ENCODE data around the gene MLYCD. TPM values are rescaled to one million over a fixed set of nuclear protein-coding genes. Genes with fewer than 3 reads are reported as not detected.

Gene MLYCD
- total and polyA plus RNA-seq, 2 experiments from 2014 or later = 3.2 to 7.2 TPM

DNA sequence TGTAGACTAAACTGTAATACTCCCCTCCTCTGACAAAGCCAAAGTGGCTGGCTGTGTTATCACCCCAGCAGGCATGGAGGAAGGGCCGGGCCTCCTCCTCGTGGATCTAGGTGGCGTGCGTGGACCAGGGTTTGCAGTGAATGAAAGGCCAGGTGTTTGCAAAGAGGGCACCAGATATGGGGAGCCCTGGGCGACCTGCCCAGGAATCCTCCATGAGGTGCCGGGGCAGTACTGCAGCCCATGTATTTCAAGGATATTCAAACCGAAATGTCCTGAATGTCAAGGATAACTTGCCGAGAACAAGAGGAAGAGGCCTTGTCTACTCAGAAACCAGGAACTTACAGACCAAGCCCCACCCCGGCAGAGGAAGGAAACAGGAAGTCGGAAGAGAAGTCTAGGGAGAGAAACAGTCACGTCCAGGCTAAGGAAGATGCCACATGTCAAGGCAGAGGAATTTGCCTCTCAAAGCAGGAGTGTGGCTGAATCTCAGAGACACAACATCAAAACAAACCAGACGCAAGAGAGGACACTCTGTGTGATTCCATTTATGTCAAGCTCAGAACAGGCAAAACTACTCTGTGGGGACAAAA is 40.4 kb downstream of the MLYCD start:
- Histone ChIP-seq H3K9me2 (ENCODE audit: insufficient read depth) (no peaks in the 10 kb centered on the region), H3K36me3 (ENCODE audit: insufficient read depth) (no peaks in the 10 kb centered on the region), H3K4me2 (no peak overlapping the region), H3K4me1 (ENCODE audit: insufficient read depth) (no peaks in the 10 kb centered on the region), H3K79me2 (replicated peaks; ENCODE audit: insufficient read depth) (no peaks in the 10 kb centered on the region), H3F3A (replicated peaks; ENCODE audit: low read depth) (no peaks in the 10 kb centered on the region), H2AFZ (no peak overlapping the region), H3K4me3 (no peak overlapping the region), H4K20me1 (replicated peaks; ENCODE audit: insufficient read depth) (no peaks in the 10 kb centered on the region; the same call in 1 of the 2 replicates), H3K27ac (ENCODE audit: low read depth) (no peak overlapping the region), H3K27me3 (ENCODE audit: insufficient read depth) (no peaks in the 10 kb centered on the region)
- H3K4me1 Mint-ChIP-seq = peaks cover 12% of the 10 kb centered on the region
- DNase-seq (ENCODE audit: low spot score) = no peak
- peak; percentile 12; the same call in 2 of the 3 replicates for ATAC-seq
- no peaks in the 10 kb centered on the region; the same call in 2 of the 3 replicates for H3K36me3 Mint-ChIP-seq (ENCODE audit: low read depth)
- H3K27ac Mint-ChIP-seq = no peak overlapping the region
- no peak overlapping the region for H3K4me3 Mint-ChIP-seq
- no peaks in the 10 kb centered on the region for H3K9me3 Mint-ChIP-seq
- peaks cover 24% of the 10 kb centered on the region for H3K27me3 Mint-ChIP-seq (ENCODE audit: insufficient read depth, low read depth, poor library complexity)
- TF ChIP-seq REST (IDR thresholded peaks at IDR 0.05; ENCODE audit: unreplicated experiment) (no peak), CREB1 (CRISPR knock-in tag; IDR thresholded peaks at IDR 0.05; ENCODE audit: low read depth) (no peak), EZH2phosphoT487 (IDR thresholded peaks at IDR 0.05; ENCODE audit: unreplicated experiment) (no peak), ZNF331 (CRISPR knock-in tag; IDR thresholded peaks at IDR 0.05; ENCODE audit: low read depth) (no peak), ZNF462 (CRISPR knock-in tag; IDR thresholded peaks at IDR 0.05) (no peak), NANOG (IDR thresholded peaks at IDR 0.05; ENCODE audit: borderline replicate concordance) (no peak), STAT1 (IDR thresholded peaks at IDR 0.05; ENCODE audit: unreplicated experiment) (no peak), ETS1 (IDR thresholded peaks at IDR 0.05) (no peak)

Data from GM23338 (cell line).